Transverse colon (tissue), 4 donors: ENCODE measurements around the gene FAM98C. TPM values are rescaled to one million over a fixed set of nuclear protein-coding genes. Genes with fewer than 3 reads are reported as not detected.

Experiments
- DNase-seq: peaks from one replicate; pipeline ENCODE4 v3.0.0-alpha.2; 2019
- H3K27ac ChIP-seq, 4 donors: fragments of 200-600 bp; sonication (generic); 2 replicates each; pipeline ENCODE4 v1.5.1; 2016 to 2018; ENCODE audit warnings: inconsistent platforms in 4 of 4
- H3K27me3 ChIP-seq: fragments of 200-600 bp; sonication (generic); 2 replicates; pipeline ENCODE4 v1.5.1; 2017; ENCODE audit warnings: inconsistent platforms
- H3K36me3 ChIP-seq, 4 donors: fragments of 200-600 bp; sonication (generic); 2 replicates each; pipeline ENCODE4 v1.5.1; 2017 to 2019; ENCODE audit warnings: inconsistent platforms in 4 of 4
- H3K4me1 ChIP-seq, 4 donors: fragments of 200-600 bp; sonication (generic); 2 replicates each; pipeline ENCODE4 v1.5.1; 2017 to 2020; ENCODE audit warnings: inconsistent platforms in 4 of 4
- H3K4me3 ChIP-seq, 4 donors: fragments of 200-600 bp; sonication (generic); 1 replicate in 1 of 4; 2 replicates in 3 of 4; pipeline versions ENCODE4 v1.5.1 to v1.6.1; 2017 to 2019; ENCODE audit warnings: inconsistent platforms in 4 of 4
- H3K9me3 ChIP-seq, 2 donors: fragments of 200-600 bp; sonication (generic); 2 replicates each; pipeline ENCODE4 v1.5.1; 2017 to 2019; ENCODE audit warnings: inconsistent platforms in 2 of 2
- EP300 ChIP-seq: sonication (generic); formaldehyde crosslinking; IDR thresholded peaks from one replicate; pipeline ENCODE4 v1.6.1; 2017; ENCODE audit warnings: antibody characterized with exemption, low read depth
- POLR2A ChIP-seq: fragments of 450-650 bp; IDR thresholded peaks from one replicate; pipeline ENCODE4 v1.6.1; 2016; ENCODE audit warnings: antibody characterized with exemption, mild to moderate bottlenecking, moderate library complexity
- POLR2AphosphoS5 ChIP-seq, 3 donors: sonication (generic); formaldehyde crosslinking; IDR thresholded peaks; one replicate each; pipeline ENCODE4 v1.6.1; 2016; ENCODE audit warnings: antibody characterized with exemption in 3 of 3
- WGBS, 2 donors: methylation state at CpG; one replicate each; pipeline ENCODE4 v1.1.5; 2018; ENCODE audit warnings: low coverage in 1 of 2; 5-methylcytosine and 5-hydroxymethylcytosine counted together
- in situ Hi-C, 4 donors: fragments of 200-750 bp; cut with MboI; loops; one replicate each; pipeline versions ENCODE4 v1.15.0 to v1.15.1; 2017; ENCODE audit warnings: low sequenced_read_pairs in 3 of 4, low pct_ligation_motif_present in 1 of 4, low pct_unique_long_range_greater_than_20kb in 1 of 4
- intact Hi-C: fragments of 100-400 bp; cut with DNase I; formaldehyde crosslinking; loops from one replicate; pipeline ENCODE4 v1.15.1; 2023; ENCODE audit warnings: low total_unique reads
- total RNA-seq, 4 donors: library from RNA; depleted of rRNA; stranded (reverse); fragments of >200 nt; gene quantifications; one replicate each; pipeline ENCODE4 v1.1.0, GENCODE V29; 2016
- TF ChIP-seq, protein P1 (sequence below), 5 experiments: fragments of 200-600 bp in 3 of 5; fragments of 450-650 bp in 2 of 5; sonication (generic) in 3 of 5; IDR thresholded peaks; 1 replicate in 2 of 5; 2 replicates in 3 of 5; pipeline ENCODE4 v1.5.1; 2016 to 2017; ENCODE audit warnings: antibody characterized with exemption in 5 of 5, inconsistent platforms in 3 of 5, mild to moderate bottlenecking in 2 of 5, moderate library complexity in 1 of 5

FAM98C gene
- total RNA-seq, 4 donors from 2014 or later = 34.0 to 102 (median 41.2) TPM

DNA sequence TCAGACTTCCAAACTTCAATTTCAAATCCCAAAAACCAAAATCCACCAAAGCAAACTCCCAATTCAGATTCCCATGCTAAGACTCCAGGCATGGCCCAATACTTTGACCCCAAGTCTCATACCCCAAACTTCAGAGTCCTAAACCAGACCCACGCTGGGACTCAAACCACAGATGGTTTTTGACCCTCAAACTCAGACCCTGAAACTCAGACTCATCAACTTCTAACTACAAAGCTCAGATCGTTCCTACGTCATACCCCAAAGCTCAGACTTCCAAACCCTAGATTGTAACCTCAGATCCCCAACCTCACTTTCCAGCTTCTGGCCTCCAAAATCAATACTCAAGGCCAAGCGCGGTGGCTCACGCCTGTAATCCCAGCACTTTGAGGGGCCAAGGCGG, 42.5 kb downstream of the FAM98C start:
- no peak overlapping the region for H3K4me3 ChIP-seq
- 92 to 96% methylated on average over 5 to 7 of the region's 7 CpGs for WGBS, 2 donors
- no peak for DNase-seq
- H3K36me3 ChIP-seq = no peaks in the 10 kb centered on the region
- no peaks in the 10 kb centered on the region for H3K27me3 ChIP-seq
- H3K4me1 ChIP-seq = no peaks in the 10 kb centered on the region
- H3K9me3 ChIP-seq = no peaks in the 10 kb centered on the region
- TF ChIP-seq POLR2AphosphoS5 (IDR thresholded peaks at IDR 0.05) (no peak), POLR2A (no peak), EP300 (no peak)
- TF ChIP-seq, protein P1, sequence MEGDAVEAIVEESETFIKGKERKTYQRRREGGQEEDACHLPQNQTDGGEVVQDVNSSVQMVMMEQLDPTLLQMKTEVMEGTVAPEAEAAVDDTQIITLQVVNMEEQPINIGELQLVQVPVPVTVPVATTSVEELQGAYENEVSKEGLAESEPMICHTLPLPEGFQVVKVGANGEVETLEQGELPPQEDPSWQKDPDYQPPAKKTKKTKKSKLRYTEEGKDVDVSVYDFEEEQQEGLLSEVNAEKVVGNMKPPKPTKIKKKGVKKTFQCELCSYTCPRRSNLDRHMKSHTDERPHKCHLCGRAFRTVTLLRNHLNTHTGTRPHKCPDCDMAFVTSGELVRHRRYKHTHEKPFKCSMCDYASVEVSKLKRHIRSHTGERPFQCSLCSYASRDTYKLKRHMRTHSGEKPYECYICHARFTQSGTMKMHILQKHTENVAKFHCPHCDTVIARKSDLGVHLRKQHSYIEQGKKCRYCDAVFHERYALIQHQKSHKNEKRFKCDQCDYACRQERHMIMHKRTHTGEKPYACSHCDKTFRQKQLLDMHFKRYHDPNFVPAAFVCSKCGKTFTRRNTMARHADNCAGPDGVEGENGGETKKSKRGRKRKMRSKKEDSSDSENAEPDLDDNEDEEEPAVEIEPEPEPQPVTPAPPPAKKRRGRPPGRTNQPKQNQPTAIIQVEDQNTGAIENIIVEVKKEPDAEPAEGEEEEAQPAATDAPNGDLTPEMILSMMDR (IDR thresholded peaks at IDR 0.05) = no peak
- intact Hi-C loops (no loop called here), in situ Hi-C loops (no loop called here)
- no peak overlapping the region for H3K27ac ChIP-seq

DNA sequence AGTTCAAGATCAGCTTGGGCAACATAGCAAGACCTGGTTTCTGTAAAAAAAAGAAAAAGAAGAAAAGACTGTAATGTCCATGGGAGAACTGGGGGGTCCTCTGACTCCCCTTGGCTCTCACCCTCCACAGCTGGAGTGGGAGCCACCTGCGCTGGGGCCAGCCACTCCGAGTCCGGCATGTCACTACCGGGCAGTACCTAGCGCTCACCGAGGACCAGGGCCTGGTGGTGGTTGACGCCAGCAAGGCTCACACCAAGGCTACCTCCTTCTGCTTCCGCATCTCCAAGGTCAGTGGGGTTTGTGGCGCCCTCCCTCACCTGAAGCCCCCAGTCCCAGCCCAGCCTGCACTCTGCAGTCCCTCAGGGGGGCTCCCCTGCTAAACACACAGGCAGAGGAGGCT, 45.3 kb downstream of the FAM98C start:
- TF ChIP-seq EP300 (no peak), POLR2AphosphoS5 (IDR thresholded peaks at IDR 0.05) (no peak), POLR2A (no peak)
- TF ChIP-seq, protein P1 (IDR thresholded peaks at IDR 0.05) = no peak
- H3K9me3 ChIP-seq = no peaks in the 10 kb centered on the region

GRCh38 chr19:38449518-38449917, 46.6 kb downstream of the FAM98C start:
- H3K9me3 ChIP-seq = no peaks in the 10 kb centered on the region
- H3K4me3 ChIP-seq = no peak overlapping the region
- intact Hi-C loops = no loop called here
- WGBS, 2 donors = 74 to 90% methylated on average over 3 to 5 of the region's 5 CpGs
- TF ChIP-seq, protein P1 (IDR thresholded peaks at IDR 0.05) = no peak
- TF ChIP-seq EP300 = no peak
- TF ChIP-seq POLR2A = no peak
- no peaks in the 10 kb centered on the region for H3K36me3 ChIP-seq
- in situ Hi-C loops = no loop called here
- no peaks in the 10 kb centered on the region for H3K27me3 ChIP-seq
- H3K27ac ChIP-seq = no peak overlapping the region
- H3K4me1 ChIP-seq = no peaks in the 10 kb centered on the region
- DNase-seq = no peak

More for the DNA sequence above, 45.3 kb downstream of the FAM98C start:
- in situ Hi-C loops (no loop called here), intact Hi-C loops (no loop called here)
- DNase-seq = no peak
- WGBS, 2 donors = 94% methylated on average over 9 of the region's 9 CpGs; no CpG with 5 or more reads in 1 of the 2 donors
- no peaks in the 10 kb centered on the region for H3K4me1 ChIP-seq
- no peaks in the 10 kb centered on the region for H3K36me3 ChIP-seq
- H3K27me3 ChIP-seq = no peaks in the 10 kb centered on the region
- no peak overlapping the region for H3K27ac ChIP-seq
- no peak overlapping the region for H3K4me3 ChIP-seq

GRCh38 chr19:38451036-38451435, 48.1 kb downstream of the FAM98C start:
- Histone ChIP-seq H3K9me3 (no peaks in the 10 kb centered on the region), H3K27ac (no peak overlapping the region), H3K4me1 (no peaks in the 10 kb centered on the region), H3K36me3 (no peaks in the 10 kb centered on the region), H3K4me3 (no peak overlapping the region), H3K27me3 (no peaks in the 10 kb centered on the region)
- TF ChIP-seq, protein P1 (IDR thresholded peaks at IDR 0.05) = no peak
- TF ChIP-seq POLR2A = no peak
- TF ChIP-seq POLR2AphosphoS5 (IDR thresholded peaks at IDR 0.05) = no peak
- no peak for TF ChIP-seq EP300
- in situ Hi-C loops = no loop called here
- intact Hi-C loops = no loop called here
- WGBS, 2 donors = 77% methylated on average over 8 of the region's 8 CpGs; no CpG with 5 or more reads in 1 of the 2 donors
- no peak for DNase-seq
